ENCODE data around the gene FOXJ2.
"Not testable (repeated sequence)": the region's sequence is repeated elsewhere in the genome, so short reads cannot be mapped to it uniquely, and the experiment has no call there.

DNA sequence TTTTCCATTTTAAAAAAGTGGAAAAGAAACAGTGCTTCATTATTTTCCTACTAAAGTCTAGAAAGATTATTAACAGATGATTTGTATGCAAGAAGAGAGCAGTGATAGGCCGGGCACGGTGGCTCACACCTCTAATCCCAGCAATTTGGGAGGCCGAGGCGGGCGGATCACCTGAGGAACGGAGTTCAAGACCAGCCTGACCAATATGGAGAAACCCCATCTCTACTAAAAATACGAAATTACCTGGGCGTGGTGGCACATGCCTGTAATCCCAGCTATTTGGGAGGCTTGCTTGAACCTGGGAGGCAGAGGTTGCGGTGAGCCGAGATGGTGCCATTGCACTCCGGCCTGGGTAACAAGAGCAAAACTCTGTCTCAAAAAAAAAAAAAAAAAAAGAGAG lies 49.5 kb upstream of the FOXJ2 start:
- TF ChIP-seq, protein P1, sequence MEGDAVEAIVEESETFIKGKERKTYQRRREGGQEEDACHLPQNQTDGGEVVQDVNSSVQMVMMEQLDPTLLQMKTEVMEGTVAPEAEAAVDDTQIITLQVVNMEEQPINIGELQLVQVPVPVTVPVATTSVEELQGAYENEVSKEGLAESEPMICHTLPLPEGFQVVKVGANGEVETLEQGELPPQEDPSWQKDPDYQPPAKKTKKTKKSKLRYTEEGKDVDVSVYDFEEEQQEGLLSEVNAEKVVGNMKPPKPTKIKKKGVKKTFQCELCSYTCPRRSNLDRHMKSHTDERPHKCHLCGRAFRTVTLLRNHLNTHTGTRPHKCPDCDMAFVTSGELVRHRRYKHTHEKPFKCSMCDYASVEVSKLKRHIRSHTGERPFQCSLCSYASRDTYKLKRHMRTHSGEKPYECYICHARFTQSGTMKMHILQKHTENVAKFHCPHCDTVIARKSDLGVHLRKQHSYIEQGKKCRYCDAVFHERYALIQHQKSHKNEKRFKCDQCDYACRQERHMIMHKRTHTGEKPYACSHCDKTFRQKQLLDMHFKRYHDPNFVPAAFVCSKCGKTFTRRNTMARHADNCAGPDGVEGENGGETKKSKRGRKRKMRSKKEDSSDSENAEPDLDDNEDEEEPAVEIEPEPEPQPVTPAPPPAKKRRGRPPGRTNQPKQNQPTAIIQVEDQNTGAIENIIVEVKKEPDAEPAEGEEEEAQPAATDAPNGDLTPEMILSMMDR (IDR thresholded peaks at IDR 0.05): not testable (repeated sequence)
- not testable (repeated sequence) for TF ChIP-seq POLR2A (IDR thresholded peaks at IDR 0.05)
